RCC 7860 (cell line): ENCODE data around the gene CHML.

Source experiments
- DNase-seq: peaks from one replicate; pipeline ENCODE4 v3.0.0-alpha.2; 2015; ENCODE audit warnings: low spot score
- FAIRE-seq: peaks from 2 replicates; lab custom pipeline; 2012; peaks lifted over from hg19 to GRCh38; lab: Jason Lieb, UNC

Gene CHML

DNA sequence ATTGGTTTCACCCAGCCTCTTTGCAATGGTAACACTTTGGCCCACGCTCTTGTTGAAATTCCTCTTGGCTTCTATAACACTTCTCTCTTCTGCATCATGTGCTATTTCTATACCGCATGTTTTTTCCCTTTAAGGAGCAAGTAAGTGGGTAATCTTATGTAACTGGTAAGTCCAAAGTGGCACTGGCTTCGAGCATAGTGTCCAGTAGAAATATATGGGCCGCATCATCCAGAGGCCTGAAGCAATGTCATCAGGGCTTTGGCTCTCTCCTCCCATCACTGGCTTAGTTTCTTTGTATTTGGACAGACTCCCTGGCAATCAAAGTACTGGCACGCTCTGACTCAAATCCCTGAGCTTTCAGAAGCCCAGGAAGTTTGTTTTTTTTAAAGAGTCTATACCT is 17.5 kb downstream of the CHML start:
- DNase-seq (no peak), FAIRE-seq (no peak)

DNA sequence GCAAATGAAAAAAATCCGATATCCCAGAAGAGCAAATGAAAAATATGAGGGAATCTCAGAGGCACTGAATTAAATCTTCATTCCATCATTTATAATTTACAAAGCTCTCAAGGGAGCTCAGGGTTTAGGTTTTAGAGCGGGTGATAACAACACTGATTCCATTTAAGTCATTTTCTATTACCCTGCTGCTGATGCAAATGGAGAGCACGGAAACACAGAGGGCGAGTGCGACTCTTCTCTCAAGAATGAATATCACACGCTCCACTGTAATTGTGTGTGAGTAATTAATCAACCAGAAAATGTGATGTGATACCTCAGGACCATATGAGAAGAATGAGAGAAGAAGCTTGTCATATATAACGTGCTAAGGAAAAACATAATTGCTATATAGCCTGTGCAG is 22.7 kb downstream of the CHML start:
- FAIRE-seq, result peak; percentile 11
- no peak for DNase-seq

DNA sequence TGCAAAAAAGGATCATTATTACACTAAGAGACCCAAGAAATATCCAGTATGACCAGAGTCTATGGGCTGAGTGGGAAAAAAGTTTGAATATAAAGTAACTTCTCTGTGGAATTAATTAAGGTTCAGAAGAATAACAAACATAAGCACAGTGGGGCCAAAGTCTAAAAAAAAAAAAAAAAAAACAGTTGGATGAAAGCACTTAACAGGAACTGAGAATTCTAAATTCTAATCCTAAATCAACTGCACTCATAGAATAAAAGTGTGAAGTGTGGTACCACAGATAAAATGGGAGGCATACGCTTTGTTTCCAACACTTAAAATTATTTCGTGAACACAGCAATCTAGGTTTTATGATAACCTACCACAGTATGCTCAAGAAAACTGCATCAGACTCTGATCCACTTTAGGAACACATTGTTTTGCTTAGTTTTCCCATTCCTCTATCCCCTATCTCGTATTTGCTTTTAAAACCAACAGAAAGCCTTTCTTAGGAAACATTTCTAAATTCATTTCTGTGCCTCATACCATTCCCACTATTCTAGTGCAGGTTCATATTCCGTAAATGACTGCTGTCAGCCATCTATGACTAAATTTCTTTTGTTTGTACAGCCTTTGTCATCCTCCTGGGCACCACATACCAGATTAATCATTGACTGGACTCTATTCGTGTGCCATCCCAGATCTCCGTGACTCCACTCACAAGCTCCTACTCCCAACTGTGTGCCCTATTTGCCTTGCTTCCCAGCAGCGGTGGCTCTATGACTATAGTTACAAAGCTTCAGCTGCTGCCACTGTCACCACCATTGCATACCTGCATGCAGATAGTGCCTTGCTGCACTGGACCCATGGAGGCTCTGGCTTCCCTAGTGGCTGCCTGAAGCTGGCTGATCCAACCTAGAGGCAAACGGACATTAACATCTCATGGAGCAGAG is 24.9 kb downstream of the CHML start:
- FAIRE-seq, result peak; percentile 98
- DNase-seq, result peak; percentile 98

DNA sequence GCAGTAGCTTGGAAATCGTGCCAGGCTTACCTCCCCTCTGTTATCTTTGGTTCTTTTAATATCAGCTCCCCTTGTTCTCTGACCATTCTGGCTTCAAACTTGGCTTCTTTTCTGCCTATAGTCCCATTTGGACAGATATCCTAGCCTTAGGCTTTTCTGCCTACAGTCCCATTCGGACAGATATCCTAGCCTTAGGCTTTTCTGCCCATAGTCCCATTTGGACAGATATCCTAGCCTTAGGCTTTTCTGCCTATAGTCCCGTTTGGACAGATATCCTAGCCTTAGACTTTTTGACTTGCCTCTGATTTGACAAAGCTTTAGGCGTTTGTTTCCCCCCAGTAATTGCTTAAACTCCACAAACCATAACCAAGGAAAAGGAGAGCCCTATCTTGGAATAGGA is 25.6 kb downstream of the CHML start:
- FAIRE-seq (no peak), DNase-seq (no peak)

DNA sequence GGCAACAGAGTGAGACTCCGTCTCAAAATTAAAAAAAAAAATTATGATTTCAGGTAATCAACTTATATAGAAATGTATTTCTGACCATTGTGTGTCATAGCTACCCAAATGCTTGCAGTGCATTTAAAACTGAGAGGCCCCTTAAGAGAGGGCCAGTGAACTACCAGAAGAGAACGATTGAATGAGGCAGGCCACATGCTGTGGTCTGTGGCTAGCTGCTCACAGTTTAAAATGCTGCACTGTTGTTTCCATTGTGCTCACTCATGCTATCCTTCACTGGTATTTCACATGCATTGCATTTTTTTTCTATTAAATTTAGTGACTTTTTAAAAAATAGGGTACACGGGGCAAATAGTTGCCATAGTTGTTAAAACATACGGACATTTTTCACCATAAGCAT is 26.0 kb downstream of the CHML start:
- FAIRE-seq (peak; percentile 92), DNase-seq (peak; percentile 61)

DNA sequence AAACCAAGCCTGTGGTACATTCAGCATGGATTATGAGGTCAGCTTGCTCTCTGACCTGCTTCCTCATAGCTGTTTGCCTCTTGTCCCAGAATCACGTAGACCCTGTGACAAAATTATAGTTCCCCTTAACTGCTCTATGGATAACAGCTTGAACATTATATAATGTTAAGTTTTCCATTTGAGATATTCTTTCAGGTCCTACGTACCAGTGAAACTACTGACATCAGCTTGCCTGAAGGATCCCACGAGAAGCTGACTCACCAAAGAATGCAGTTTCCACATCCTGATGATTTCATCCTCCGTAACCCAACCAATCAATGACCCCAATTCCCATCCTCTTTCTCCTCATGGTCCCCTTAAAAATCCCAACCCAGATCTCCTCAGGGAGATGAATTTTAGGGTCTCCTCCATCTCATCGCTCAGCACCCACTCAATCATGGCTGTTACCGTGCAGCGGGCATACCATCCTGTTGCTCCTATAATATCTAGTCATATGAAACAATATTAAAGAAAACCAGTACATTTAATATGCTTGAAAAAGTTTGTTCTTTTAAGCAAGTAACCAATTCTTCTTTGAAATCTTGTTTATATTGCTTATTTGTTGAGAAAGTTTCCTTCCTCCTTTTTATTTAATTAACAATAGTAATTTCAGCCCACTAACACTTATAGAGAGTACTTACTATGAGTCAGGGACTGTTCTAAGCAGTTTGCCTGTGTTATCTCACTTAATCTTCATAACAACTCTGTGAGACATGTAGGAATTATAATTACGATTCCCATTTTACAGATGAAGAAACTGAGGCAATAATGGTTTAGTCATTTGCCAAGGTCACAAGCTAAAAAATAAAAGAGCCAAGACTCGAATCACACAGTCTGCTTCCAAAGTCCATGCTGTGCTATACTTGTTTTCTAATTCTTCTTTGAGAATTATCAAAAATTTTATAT is 27.4 kb downstream of the CHML start:
- peak; percentile 93 for FAIRE-seq
- peak; percentile 80 for DNase-seq

DNA sequence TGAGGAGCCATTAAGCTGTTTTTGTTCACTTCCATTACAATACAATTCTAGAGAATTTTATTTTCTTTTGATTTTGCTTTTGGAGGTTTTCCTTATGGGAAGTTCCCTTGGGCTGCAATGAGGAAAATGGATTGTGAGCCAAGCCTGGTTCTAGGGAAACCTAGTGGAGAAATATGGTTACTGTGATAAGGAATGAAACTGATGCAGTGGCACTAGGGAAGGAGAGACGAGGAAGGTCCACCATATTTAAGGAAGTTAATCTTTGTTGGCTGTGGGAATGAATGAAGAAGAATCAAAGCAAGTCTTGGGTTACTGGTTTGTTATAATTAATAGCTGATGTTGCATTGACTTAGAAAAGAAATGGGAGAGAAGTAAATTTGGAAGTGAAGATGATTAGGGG is 28.4 kb downstream of the CHML start:
- DNase-seq (no peak), FAIRE-seq (no peak)

DNA sequence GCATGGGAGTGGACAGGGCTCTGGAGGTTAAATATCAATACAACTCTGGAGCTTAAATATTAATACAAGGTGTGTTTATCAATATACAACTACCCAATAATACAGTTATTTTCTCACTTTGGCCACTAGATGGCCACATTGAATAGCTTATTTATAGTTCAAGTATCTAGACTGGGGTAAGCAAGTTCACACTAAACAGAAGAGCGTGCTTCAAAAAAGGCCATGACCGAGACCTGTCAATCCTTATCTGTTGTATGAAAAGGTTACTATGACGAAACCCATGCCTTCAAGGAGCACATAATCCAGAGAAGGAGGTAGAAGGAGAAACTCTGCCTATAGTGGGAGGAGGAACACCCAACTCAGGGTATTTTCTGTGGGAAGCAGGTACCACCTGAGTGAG is 29.1 kb downstream of the CHML start:
- FAIRE-seq, result peak; percentile 80
- DNase-seq, result peak; percentile 73

DNA sequence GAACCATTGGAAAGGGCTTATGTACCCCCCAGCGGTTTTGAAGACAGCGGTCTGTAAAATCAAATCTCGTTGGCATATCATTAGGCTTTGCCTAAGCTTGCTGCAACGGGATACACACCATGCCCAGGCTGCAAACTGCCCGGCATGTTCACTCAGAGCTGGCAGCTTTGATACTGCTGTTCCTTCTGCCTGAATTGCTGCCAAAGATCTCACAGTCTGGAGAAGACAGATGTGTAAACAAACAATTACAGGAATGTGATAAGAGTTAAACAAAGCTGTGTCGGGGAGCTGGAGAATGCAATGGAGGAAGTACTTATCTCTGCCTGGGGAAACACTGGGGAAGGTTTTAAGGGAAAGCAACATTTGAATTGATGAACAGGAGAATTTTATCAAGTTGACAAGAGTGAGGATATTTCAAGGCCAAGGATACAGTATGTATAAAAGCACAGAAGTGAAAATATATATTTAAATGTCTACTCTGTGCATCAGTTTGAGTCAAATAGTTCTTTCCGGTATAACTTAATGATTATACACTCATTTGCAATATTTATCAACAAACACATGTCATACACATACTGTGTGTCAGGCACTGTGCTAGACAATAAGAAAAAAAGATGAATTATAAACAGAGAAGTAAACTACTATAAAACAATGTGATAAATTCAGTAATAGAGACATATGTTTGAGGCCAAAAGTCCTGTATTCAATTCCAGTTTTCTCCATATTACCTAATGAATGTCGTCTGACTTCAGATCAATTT is 29.9 kb downstream of the CHML start:
- no peak for FAIRE-seq
- no peak for DNase-seq

DNA sequence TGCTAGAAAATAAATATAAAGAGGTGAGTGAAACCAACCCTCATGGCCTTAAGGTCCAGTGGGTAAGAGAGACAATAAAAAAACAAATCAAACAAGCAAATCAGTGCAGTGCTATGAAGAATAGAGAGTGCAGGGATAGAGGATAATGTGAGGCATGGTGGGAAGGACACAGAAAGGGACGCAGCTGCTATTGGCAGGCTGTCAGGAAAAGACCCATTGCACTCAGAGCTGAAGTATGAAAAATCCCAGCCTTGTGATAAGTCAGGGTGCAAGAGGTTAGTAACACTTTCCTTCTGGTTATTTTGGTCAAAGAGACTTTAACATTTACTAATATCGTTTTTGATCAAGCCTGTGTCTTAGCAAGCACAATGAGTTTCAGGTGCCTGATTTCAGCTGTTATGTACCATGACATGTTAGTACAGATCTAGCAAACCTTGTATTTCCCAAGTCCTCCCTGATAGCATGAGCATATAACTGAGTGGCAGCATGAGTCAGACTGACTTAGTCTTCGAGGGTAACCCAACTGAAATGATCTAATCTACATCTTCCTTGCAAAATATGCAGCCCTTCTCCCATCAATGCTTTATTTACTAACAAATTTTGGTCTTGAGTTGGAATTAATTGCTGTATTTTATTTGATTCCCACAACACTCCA is 31.7 kb downstream of the CHML start:
- peak; percentile 68 for DNase-seq
- FAIRE-seq, result peak; percentile 80

DNA sequence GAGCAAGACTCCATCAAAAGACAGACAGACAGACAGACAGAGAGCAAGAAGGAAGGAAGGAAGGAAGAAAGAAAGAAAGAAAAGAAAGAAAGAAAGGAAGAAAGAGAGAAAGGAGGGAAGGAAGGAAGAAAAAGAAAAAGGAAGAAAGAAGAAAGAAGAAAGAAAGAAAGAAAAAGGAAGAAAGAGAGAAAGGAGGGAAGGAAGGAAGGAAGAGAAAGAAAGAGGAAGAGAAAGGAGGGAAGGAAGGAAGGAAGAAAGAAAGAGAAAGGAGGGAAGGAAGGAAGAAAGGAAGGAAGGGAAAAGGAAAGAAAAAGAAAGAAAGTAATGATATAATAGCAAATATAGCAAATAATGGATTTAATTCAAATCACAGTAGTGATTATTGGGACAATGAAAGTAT is 32.7 kb downstream of the CHML start:
- FAIRE-seq, result no peak
- no peak for DNase-seq

DNA sequence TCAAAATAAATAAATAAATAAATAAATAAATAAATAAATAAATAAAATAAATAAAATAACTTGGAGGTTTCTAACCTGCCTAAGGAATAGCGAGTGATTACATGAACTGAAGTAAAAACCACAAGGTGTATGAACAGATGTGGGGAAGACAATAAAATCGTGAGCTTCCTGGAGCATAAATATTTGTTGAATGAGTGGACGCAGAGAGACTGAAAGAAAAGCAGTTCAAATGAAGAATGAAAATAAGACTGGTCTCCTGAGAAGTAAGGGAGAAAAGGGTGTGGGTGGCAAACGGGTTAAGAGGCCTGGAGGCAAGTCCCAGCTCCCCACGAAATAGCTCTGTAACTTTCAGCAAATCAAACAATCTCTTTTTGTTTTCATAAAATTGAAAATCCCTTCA is 33.6 kb downstream of the CHML start:
- FAIRE-seq, result peak; percentile 72

DNA sequence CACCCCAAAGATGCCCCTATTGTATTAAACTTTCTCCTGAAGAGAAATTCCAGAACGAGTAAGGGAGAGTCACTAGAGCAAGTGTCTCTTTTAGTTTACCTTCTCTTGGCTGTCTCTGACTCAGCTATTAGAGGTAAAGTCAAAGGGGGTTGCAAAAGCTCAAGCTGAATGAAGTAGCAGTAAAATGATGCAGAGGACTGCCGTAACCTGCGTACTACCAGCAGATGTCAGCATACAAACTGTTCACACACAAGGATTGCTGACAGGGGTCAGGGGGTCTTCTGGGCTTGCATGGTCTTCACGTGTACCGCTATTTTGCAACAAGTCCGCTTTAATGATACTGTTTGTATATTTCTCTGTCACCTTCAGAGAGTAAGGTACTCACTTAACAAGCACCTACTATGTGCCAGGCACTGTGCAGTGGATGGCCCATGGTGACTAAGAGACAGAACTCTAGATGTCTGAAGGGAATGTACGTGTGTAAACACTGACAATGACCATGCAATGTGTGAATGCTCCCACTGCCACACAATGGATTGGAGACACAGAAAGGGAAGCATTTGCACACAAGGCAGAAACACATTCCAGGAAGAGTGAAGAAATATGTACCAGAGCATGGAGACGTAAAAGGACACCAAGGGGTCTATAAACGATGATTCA is 34.9 kb downstream of the CHML start:
- DNase-seq, result peak; percentile 48
- FAIRE-seq, result no peak

More for the DNA sequence above, 33.6 kb downstream of the CHML start:
- DNase-seq, result peak; percentile 43

DNA sequence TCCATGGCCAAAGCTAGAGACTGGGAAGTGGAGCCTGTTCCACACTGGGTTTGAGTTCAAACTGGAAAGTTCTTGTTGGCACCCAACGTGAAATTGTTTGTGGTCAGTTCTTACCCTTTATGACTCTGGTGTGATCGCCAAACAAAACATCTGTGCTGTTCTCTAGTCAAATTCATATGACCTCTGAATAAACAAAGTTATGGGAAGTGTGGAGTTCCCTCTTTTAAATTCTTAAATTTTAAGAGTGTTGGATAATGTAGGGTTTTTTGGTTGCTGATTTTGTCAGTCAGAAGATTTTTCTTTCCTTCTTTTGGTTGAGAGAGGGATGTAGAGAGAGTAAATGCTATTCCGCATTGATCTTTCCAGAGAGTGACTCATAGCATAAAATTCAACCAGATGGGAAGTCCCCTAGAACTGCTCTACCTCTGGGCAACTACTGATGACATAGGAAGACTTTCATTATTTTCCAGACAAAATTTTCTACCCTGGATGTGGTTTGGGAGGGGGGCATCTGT is 36.4 kb downstream of the CHML start:
- peak; percentile 88 for FAIRE-seq
- peak; percentile 67 for DNase-seq

DNA sequence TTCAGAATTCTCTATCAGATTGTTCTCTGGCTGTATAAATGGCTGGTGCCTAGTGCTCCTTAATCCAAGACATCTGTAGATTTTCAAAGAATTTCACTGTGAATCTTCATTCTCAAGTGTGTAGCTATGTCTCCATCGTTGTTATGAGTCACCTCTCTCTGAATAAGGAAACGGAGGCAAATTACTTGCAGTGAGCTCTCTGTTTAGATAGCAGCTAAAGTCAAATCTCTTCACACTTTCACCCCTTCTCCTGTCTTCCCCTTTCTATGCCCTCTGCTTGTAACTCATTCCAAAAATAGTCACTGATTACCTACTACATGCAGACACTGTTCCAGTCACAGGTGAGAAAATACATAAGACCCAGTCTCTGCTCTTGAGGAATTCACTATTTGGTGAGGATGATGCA is 39.7 kb downstream of the CHML start:
- peak; percentile 42 for DNase-seq
- FAIRE-seq, result peak; percentile 81

DNA sequence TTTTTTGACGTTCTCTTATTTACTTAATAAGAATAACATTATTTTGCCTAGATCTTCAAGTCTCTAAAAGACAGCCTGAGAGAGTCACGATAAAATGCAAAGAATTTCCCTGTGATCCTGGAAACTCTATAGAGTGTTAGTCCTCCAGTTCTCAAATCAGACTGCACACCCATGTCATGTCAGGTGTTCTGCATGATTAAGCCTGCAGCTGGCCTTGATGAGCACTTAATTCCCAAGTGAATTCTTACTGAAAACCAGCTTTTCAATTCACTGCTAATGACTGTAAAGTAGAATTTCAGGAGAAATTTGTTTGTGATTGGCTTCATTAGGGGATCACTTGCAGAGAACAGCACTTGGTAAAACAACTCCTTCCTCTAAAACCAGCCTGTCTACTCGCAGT is 41.9 kb downstream of the CHML start:
- DNase-seq (no peak), FAIRE-seq (no peak)

DNA sequence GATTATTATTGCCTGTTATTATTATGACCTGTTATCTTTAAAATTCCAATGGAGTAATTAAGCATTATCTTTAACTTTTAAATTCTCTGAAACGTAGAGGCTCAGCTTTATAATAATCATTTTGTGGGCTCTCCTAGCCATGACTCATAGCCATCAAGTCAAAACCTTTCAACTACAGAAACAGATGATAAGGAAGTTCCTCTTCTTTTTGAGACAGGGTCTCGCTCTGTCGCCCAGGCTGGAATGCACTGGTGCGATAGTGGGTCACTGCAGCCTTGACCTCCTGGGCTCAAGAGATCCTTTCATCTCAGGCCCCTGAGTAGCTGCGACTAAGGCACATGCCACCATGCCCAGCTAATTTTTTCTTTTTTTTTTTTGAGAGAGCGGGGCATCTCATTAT is 43.5 kb downstream of the CHML start:
- FAIRE-seq, result peak; percentile 94
- peak; percentile 69 for DNase-seq

DNA sequence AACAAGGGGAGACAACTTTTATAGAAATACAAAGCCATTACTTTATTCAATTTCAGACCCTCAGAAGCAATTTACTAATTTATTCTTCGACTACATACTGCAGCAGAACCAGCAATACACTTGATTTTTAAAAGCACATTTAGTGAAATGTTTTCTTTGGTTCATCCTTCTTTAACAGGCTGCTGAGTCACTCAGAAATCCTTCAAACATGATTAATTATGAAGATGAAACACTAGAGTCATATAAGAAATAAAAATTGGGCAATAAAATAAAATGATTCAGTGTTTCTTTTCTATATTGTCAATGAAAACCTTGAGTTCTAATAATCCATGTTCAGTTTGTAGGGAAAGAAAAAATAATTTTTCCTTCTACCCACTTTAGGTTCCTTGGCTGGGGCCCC is 47.0 kb downstream of the CHML start:
- DNase-seq (no peak), FAIRE-seq (peak; percentile 80)

DNA sequence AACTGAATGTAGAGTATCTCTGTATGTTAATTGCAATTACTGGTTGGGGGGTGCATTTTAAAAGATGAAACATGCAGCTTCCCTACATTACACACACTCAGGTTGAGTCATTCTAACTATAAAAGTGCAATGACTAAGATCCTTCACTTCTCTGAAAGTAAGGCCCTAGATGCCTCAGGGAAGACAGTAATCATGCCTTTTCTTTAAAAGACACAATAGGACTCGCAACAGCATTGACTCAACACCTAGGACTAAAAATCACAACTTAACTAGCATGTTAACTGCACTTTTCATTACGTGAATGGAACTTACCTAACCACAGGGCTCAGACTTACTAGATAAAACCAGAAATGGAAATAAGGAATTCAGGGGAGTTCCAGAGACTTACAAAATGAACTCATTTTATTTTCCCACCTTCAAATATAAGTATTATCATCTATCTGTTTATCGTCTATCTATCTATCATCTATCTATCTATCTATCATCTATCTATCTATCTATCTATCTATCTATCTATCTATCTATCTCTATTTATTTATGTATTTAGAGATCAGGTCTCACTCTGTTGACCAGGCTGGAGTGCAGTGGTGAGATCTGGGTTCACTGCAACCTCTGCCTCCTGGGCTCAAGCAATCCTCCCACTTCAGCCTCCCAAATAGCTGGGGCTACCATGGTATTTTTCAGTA is 47.8 kb downstream of the CHML start:
- FAIRE-seq (peak; percentile 94), DNase-seq (peak; percentile 80)
